Muscle layer of colon (tissue), 2 donors: ENCODE measurements around the gene KCNS1.
"Not testable (repeated sequence)": the region's sequence is repeated elsewhere in the genome, so short reads cannot be mapped to it uniquely, and the experiment has no call there.

Experiments used
- H3K27ac ChIP-seq: one replicate; pipeline ENCODE4 v1.7.0; 2013; ENCODE audit warnings: low read depth, mild to moderate bottlenecking, low read length, moderate library complexity
- H3K27me3 ChIP-seq, 2 donors: one replicate each; pipeline ENCODE4 v1.7.0; 2013; ENCODE audit warnings: low read length in 2 of 2, mild to moderate bottlenecking in 2 of 2; ENCODE audit not compliant: insufficient read depth in 2 of 2, control insufficient read depth in 1 of 2
- H3K36me3 ChIP-seq: one replicate; pipeline ENCODE4 v1.7.0; 2013; ENCODE audit warnings: mild to moderate bottlenecking, low read length; ENCODE audit not compliant: insufficient read depth
- H3K4me1 ChIP-seq: one replicate; pipeline ENCODE4 v1.7.0; 2013; ENCODE audit warnings: mild to moderate bottlenecking, low read length; ENCODE audit not compliant: insufficient read depth
- H3K4me3 ChIP-seq, 2 donors: one replicate each; pipeline ENCODE4 v1.7.0; 2013; ENCODE audit warnings: low read length in 2 of 2, low read depth in 1 of 2, mild to moderate bottlenecking in 1 of 2, moderate library complexity in 1 of 2
- H3K9ac ChIP-seq: one replicate; pipeline ENCODE4 v1.7.0; 2013; ENCODE audit warnings: low read length
- H3K9me3 ChIP-seq: one replicate; pipeline ENCODE4 v1.7.0; 2013; ENCODE audit warnings: mild to moderate bottlenecking, low read length
- donor health status: abdominal sarcoma.
- donor health status: Adenocarcinoma of cecum.

KCNS1 gene

GRCh38 chr20:45070932-45071632 is 29.8 kb downstream of the KCNS1 start:
- H3K9me3 ChIP-seq = no peaks in the 10 kb centered on the region
- no peak overlapping the region for H3K27ac ChIP-seq
- peaks cover 12% of the 10 kb centered on the region for H3K36me3 ChIP-seq
- no peak overlapping the region for H3K9ac ChIP-seq
- H3K4me3 ChIP-seq = no peak overlapping the region
- no peaks in the 10 kb centered on the region for H3K27me3 ChIP-seq
- H3K4me1 ChIP-seq = no peaks in the 10 kb centered on the region

DNA sequence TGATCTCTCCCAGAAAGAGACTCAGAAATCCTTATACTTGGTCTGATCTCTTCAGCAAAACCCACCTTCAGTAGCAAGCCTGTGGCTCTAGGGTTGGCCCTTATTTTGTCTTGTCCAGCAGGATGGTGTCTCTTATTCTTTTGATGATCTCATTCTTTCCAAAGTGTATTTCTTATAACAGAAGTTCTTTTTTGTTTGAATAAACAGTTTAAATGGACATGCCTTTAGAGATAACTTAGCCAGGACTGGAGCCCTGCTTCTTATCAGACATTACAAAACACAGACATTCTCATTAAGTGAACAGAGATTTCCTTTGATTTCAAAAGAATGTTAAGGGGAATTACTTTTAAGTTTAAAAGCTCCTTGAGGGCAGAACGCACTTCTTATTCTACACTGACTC is 31.7 kb downstream of the KCNS1 start:
- Histone ChIP-seq H3K27me3 (no peaks in the 10 kb centered on the region), H3K36me3 (no peaks in the 10 kb centered on the region), H3K4me1 (no peaks in the 10 kb centered on the region), H3K9ac (no peak overlapping the region), H3K9me3 (no peaks in the 10 kb centered on the region), H3K27ac (no peak overlapping the region), H3K4me3 (no peak overlapping the region)

DNA sequence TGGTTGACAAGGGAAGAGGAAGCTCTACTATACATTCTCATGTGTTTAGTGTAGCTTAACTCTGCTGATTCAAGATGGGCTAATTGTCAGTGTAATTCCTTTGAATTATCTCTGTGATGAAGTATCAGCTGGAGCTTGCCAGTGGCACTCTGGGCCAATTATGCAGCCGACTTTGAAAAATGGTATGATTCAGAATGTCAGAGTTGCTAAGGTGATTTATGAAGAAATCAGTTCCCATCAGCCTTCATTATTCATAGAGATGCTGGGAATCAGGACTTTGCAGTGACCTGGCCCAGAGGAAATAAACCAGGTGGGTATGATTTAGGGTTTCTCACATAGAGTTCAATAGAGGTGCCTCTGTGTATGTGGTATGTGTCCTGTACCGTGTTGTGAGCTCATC is 33.4 kb downstream of the KCNS1 start:
- Histone ChIP-seq H3K9me3 (no peaks in the 10 kb centered on the region), H3K9ac (no peak overlapping the region), H3K36me3 (no peaks in the 10 kb centered on the region), H3K4me3 (no peak overlapping the region), H3K27ac (no peak overlapping the region), H3K4me1 (no peaks in the 10 kb centered on the region), H3K27me3 (no peaks in the 10 kb centered on the region)

DNA sequence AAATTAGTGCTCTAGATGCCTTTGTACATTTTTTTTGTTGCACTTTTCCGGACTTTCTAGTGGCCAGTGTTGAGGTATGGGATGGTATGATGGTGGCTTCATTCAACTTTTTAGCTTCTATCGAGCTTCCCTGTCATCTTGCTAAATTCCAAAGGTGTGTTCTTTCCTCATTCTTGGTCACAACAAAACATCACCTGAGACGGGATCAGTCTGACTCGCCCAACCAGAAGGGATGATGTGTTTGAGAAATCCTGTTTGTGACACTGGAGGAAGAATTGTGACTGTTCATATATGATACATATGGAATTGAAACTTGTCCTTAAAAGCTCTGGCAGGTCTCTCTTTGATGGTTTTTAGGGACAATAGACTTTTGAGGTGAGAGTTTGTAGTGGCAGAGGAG is 33.8 kb downstream of the KCNS1 start:
- Histone ChIP-seq H3K9me3 (no peaks in the 10 kb centered on the region), H3K27ac (no peak overlapping the region), H3K36me3 (no peaks in the 10 kb centered on the region), H3K4me3 (no peak overlapping the region), H3K9ac (no peak overlapping the region), H3K27me3 (no peaks in the 10 kb centered on the region), H3K4me1 (no peaks in the 10 kb centered on the region)

- Histone ChIP-seq H3K27me3 (no peaks in the 10 kb centered on the region), H3K4me1 (no peaks in the 10 kb centered on the region), H3K36me3 (no peaks in the 10 kb centered on the region), H3K9ac (no peak overlapping the region), H3K9me3 (no peaks in the 10 kb centered on the region), H3K27ac (no peak overlapping the region), H3K4me3 (no peak overlapping the region)
Observed at GRCh38 chr20:45066372-45066771, 34.6 kb downstream of the KCNS1 start.

- H3K4me3 ChIP-seq = no peak overlapping the region
- H3K9ac ChIP-seq = no peak overlapping the region
- H3K4me1 ChIP-seq = no peaks in the 10 kb centered on the region
- H3K9me3 ChIP-seq = no peaks in the 10 kb centered on the region
- no peaks in the 10 kb centered on the region for H3K27me3 ChIP-seq
- no peaks in the 10 kb centered on the region for H3K36me3 ChIP-seq
- no peak overlapping the region for H3K27ac ChIP-seq
Observed at GRCh38 chr20:45064812-45065211, 36.1 kb downstream of the KCNS1 start.

DNA sequence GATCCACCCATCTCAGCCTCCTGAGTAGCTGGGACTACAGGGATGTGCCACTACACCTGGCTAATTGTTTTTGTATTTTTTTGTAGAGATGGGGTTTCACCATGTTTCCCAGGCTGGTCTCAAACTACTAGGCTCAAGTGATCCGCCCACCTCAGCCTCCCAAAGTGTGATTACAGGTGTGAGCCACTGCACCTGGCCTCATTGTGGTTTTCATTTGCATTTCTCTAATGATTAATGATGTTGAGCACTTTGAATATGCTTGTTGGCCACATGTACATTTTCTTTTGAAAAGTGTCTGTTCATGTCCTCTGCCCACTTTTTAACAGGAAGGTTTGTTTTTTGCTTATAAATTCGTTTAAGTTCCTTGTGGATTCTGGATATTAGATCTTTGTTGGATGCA is 37.8 kb downstream of the KCNS1 start:
- H3K4me3 ChIP-seq, H3K27me3 ChIP-seq, H3K36me3 ChIP-seq, H3K27ac ChIP-seq, H3K9me3 ChIP-seq, H3K4me1 ChIP-seq, H3K9ac ChIP-seq: not testable (repeated sequence)

DNA sequence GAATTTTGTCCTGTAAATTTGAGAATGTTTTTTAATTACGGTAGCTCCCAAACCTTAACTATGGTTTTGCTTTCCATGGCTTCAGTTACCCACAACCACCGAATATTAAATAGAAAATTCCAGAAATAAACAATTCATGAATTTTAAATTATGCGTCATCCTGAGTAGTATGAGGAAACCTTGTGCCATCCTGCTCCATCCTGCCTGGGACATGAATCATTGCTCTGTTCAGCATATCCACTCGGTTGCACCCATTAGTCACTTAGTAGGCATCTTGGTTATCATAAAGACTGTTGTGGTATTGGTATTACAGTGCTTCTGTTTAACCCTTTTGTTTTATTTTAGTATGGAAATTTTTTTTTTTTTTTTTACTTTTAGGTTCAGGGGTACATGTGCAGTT is 39.7 kb downstream of the KCNS1 start:
- Histone ChIP-seq H3K27ac (no peak overlapping the region), H3K36me3 (peaks cover 5% of the 10 kb centered on the region), H3K9me3 (no peaks in the 10 kb centered on the region), H3K4me3 (no peak overlapping the region), H3K9ac (no peak overlapping the region), H3K4me1 (no peaks in the 10 kb centered on the region), H3K27me3 (no peaks in the 10 kb centered on the region)

GRCh38 chr20:45060294-45060693 is 40.6 kb downstream of the KCNS1 start:
- H3K4me3 ChIP-seq = no peak overlapping the region
- no peaks in the 10 kb centered on the region for H3K9me3 ChIP-seq
- no peaks in the 10 kb centered on the region for H3K4me1 ChIP-seq
- H3K9ac ChIP-seq = no peak overlapping the region
- H3K27ac ChIP-seq = no peak overlapping the region
- H3K27me3 ChIP-seq = no peaks in the 10 kb centered on the region
- peaks cover 5% of the 10 kb centered on the region for H3K36me3 ChIP-seq

- Histone ChIP-seq H3K27me3 (no peaks in the 10 kb centered on the region), H3K9me3 (no peaks in the 10 kb centered on the region), H3K27ac (no peak overlapping the region), H3K4me1 (no peaks in the 10 kb centered on the region), H3K36me3 (peaks cover 5% of the 10 kb centered on the region), H3K9ac (no peak overlapping the region), H3K4me3 (no peak overlapping the region)
Observed at GRCh38 chr20:45059022-45059728, 41.8 kb downstream of the KCNS1 start.

DNA sequence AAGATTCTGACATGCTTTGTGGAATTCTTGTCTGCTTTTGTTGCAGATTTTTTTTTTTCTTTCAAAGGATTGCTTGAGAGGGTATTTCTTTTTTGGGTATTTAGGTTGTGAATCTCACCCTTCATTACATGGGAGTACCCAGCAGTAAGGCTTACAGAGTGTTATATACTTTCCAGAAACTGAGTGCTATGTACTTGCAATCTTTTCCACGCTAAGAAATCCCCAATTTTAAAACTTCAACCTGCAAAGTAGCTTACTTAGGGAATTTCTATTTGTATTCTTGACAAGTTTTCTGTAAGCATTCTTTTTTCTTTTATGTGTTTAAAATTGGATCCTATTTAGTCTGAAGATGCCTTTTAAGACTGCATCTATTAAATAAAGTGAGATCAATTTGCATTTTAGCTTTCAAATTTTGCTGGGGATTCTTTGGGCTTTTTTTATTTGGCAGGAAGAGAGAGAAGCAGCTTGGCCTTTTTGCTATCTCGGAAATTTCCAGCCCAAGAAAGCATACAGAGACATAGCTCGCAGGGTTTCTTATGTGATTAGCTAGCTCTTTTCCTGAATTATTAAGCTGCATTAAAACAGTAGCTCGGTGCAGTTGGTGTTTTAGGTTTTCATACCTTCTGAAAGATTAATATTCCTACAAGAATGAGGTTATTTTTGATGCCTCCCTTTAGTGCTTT is 42.6 kb downstream of the KCNS1 start:
- Histone ChIP-seq H3K36me3 (peaks cover 5% of the 10 kb centered on the region), H3K4me3 (no peak overlapping the region), H3K9me3 (no peaks in the 10 kb centered on the region), H3K27ac (no peak overlapping the region), H3K4me1 (peaks cover 4% of the 10 kb centered on the region), H3K9ac (no peak overlapping the region), H3K27me3 (no peaks in the 10 kb centered on the region)
